ENCODE measurements around the gene AASS. TPM values are rescaled to one million over a fixed set of nuclear protein-coding genes. Genes with fewer than 3 reads are reported as not detected.

The AASS gene
- total RNA-seq, 4 donors from 2014 or later, result 3.0 to 19.1 (median 9.6) TPM

DNA sequence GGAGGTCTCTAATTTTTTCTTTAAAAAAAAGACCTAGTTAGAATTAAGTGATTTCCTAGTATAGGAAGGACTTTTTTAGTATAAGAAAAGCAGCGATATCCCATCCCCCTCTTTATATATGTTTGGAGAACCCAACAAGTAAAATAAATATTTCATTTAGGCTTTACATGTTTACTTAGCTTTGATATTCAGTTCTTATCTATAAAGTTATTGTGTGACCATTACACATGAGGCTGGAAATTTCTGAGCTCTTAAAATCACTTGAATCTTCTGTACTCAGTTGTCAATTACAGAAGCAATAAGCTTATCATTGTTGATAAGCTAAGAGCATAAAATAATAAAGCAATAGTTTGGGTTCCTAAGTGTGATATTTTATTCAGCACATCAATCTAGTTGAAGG is 89.7 kb downstream of the AASS start:
- in situ Hi-C loops (cut with MboI; ENCODE audit: low pct_ligation_motif_present in 1 of 4, low pct_unique_long_range_greater_than_20kb in 1 of 4, low sequenced_read_pairs in 3 of 4) (no loop called here), intact Hi-C loops (cut with DNase I; ENCODE audit: low total_unique reads) (no loop called here)
- Histone ChIP-seq H3K9me3 (no peaks in the 10 kb centered on the region), H3K27ac (no peak overlapping the region), H3K36me3 (no peaks in the 10 kb centered on the region), H3K4me3 (no peak overlapping the region), H3K4me1 (no peaks in the 10 kb centered on the region), H3K27me3 (no peaks in the 10 kb centered on the region)
- no peak for DNase-seq
- no peak for TF ChIP-seq POLR2A (IDR thresholded peaks at IDR 0.05)
- no peak for TF ChIP-seq CTCF (IDR thresholded peaks at IDR 0.05)
- no peak for TF ChIP-seq EP300 (IDR thresholded peaks at IDR 0.05; ENCODE audit: low read depth)
- TF ChIP-seq POLR2AphosphoS5 (IDR thresholded peaks at IDR 0.05), result no peak
- 41 to 60% methylated on average over 1 of the region's 1 CpG for WGBS, 2 donors (ENCODE audit: low coverage in 1 of 2)

- in situ Hi-C loops (cut with MboI; ENCODE audit: low pct_ligation_motif_present in 1 of 4, low pct_unique_long_range_greater_than_20kb in 1 of 4, low sequenced_read_pairs in 3 of 4) (no loop called here), intact Hi-C loops (cut with DNase I; ENCODE audit: low total_unique reads) (no loop called here)
- 77 to 85% methylated on average over 3 of the region's 3 CpGs for WGBS, 2 donors (ENCODE audit: low coverage in 1 of 2)
- no peak for DNase-seq
- TF ChIP-seq CTCF (IDR thresholded peaks at IDR 0.05) (no peak), POLR2A (IDR thresholded peaks at IDR 0.05) (no peak), POLR2AphosphoS5 (IDR thresholded peaks at IDR 0.05) (no peak), EP300 (IDR thresholded peaks at IDR 0.05; ENCODE audit: low read depth) (no peak)
- Histone ChIP-seq H3K36me3 (no peaks in the 10 kb centered on the region), H3K4me1 (no peaks in the 10 kb centered on the region), H3K9me3 (no peaks in the 10 kb centered on the region), H3K27ac (no peak overlapping the region), H3K4me3 (no peak overlapping the region), H3K27me3 (no peaks in the 10 kb centered on the region)
These were observed 97.6 kb downstream of the AASS start for GRCh38 chr7:122046402-122046801.

- 82 to 100% methylated on average over 3 of the region's 3 CpGs for WGBS, 2 donors (ENCODE audit: low coverage in 1 of 2)
These were observed 103.9 kb downstream of the AASS start for GRCh38 chr7:122040147-122040546.

GRCh38 chr7:122038904-122039303 is 105.1 kb downstream of the AASS start:
- H3K27ac ChIP-seq, result no peak overlapping the region
- H3K36me3 ChIP-seq, result no peaks in the 10 kb centered on the region
- DNase-seq, result no peak
- no peak overlapping the region for H3K4me3 ChIP-seq
- H3K27me3 ChIP-seq, result no peaks in the 10 kb centered on the region
- no peaks in the 10 kb centered on the region for H3K4me1 ChIP-seq
- H3K9me3 ChIP-seq, result no peaks in the 10 kb centered on the region
- intact Hi-C loops (cut with DNase I; ENCODE audit: low total_unique reads) (no loop called here), in situ Hi-C loops (cut with MboI; ENCODE audit: low pct_ligation_motif_present in 1 of 4, low pct_unique_long_range_greater_than_20kb in 1 of 4, low sequenced_read_pairs in 3 of 4) (no loop called here)
- WGBS, 2 donors (ENCODE audit: low coverage in 1 of 2), result 72% methylated on average over 3 of the region's 3 CpGs
- TF ChIP-seq EP300 (IDR thresholded peaks at IDR 0.05; ENCODE audit: low read depth) (no peak), POLR2A (IDR thresholded peaks at IDR 0.05) (no peak), POLR2AphosphoS5 (IDR thresholded peaks at IDR 0.05) (no peak), CTCF (IDR thresholded peaks at IDR 0.05) (no peak)

More at GRCh38 chr7:122040147-122040546, 103.9 kb downstream of the AASS start:
- TF ChIP-seq EP300 (IDR thresholded peaks at IDR 0.05; ENCODE audit: low read depth), result no peak
- no peak for TF ChIP-seq CTCF (IDR thresholded peaks at IDR 0.05)
- TF ChIP-seq POLR2A (IDR thresholded peaks at IDR 0.05), result no peak
- no peak for TF ChIP-seq POLR2AphosphoS5 (IDR thresholded peaks at IDR 0.05)
- in situ Hi-C loops (cut with MboI; ENCODE audit: low pct_ligation_motif_present in 1 of 4, low pct_unique_long_range_greater_than_20kb in 1 of 4, low sequenced_read_pairs in 3 of 4), result no loop called here
- Histone ChIP-seq H3K4me3 (no peak overlapping the region), H3K36me3 (no peaks in the 10 kb centered on the region), H3K27ac (no peak overlapping the region), H3K27me3 (no peaks in the 10 kb centered on the region), H3K4me1 (no peaks in the 10 kb centered on the region), H3K9me3 (no peaks in the 10 kb centered on the region)
- intact Hi-C loops (cut with DNase I; ENCODE audit: low total_unique reads), result no loop called here
- DNase-seq, result no peak
